Prostate gland (tissue), 2 donors: Measurements from ENCODE around the gene RNF157.

ENCODE experiments used
- CTCF ChIP-seq, 4 experiments: fragments of 200-600 bp in 2 of 4; fragments of 450-650 bp in 2 of 4; sonication (generic) in 2 of 4; IDR thresholded peaks; 1 replicate in 3 of 4; 2 replicates in 1 of 4; pipeline ENCODE4 v1.5.1; 2016 to 2019; ENCODE audit warnings: antibody characterized with exemption in 4 of 4, mild to moderate bottlenecking in 2 of 4, moderate library complexity in 2 of 4
- POLR2A ChIP-seq: fragments of 450-650 bp; IDR thresholded peaks from one replicate; pipeline ENCODE4 v1.6.1; 2016; ENCODE audit warnings: antibody characterized with exemption, mild to moderate bottlenecking

GRCh38 chr17:76207275-76208059, 32.8 kb downstream of the RNF157 start:
- TF ChIP-seq CTCF (IDR thresholded peaks at IDR 0.05) (no peak), POLR2A (no peak)
